Measurements from ENCODE around the gene MOB1A.

DNA sequence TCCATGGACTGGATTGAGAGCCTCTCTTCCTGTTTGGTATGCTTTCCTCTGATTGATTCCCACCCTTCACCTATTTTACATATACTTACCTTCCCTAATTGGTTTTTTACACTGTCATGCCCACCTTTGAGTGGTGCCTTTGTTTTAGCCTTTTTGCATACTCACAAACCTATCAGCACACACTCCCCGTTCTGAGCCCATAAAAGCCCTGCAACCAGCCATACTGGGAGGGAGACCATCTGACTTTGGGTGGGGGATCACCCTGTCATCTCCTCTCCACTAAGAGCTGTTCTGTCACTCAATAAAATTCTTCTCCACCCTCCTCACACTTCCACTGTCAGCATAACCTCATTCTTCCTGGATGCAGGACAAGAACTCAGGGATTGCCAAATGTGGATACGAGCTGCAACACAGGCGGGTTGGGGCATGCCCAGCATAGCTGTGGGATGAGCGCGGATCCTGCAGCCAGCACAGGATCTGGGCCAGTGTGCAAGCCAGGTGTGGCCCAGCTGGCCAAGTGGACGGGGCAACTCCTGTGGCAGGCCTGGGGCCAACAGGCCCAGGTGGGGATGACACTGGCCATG, 9.4 kb upstream of the MOB1A start:
- TF ChIP-seq POLR2A (IDR thresholded peaks at IDR 0.05; ENCODE audit: low read depth, low read length): no peak
- TF ChIP-seq TAF1 (IDR thresholded peaks at IDR 0.05; ENCODE audit: borderline replicate concordance, low read depth, low read length): no peak
- TF ChIP-seq POLR2AphosphoS5 (IDR thresholded peaks at IDR 0.05; ENCODE audit: low read depth, low read length): no peak

All from GM12892 (cell line).